HG03039 (cell line): ENCODE measurements around the gene EPSTI1.

Experiments used
- ATAC-seq: cut with Tn5 transposase; IDR thresholded peaks from one replicate; pipeline ENCODE4 v1.9.1; 2021; ENCODE audit warnings: mild to moderate bottlenecking, moderate library complexity; ENCODE audit not compliant: unreplicated experiment

The EPSTI1 gene

GRCh38 chr13:42976066-42976465, 16.0 kb downstream of the EPSTI1 start:
- no peak for ATAC-seq

- no peak for ATAC-seq
These were observed 18.5 kb downstream of the EPSTI1 start for GRCh38 chr13:42973581-42973980.

- ATAC-seq: no peak
These were observed 20.2 kb downstream of the EPSTI1 start for GRCh38 chr13:42971691-42972347.

GRCh38 chr13:42970824-42971690, 21.0 kb downstream of the EPSTI1 start:
- ATAC-seq: no peak

GRCh38 chr13:42969565-42970172, 22.4 kb downstream of the EPSTI1 start:
- ATAC-seq: no peak

- ATAC-seq: no peak
These were observed 23.1 kb downstream of the EPSTI1 start for GRCh38 chr13:42968906-42969305.

GRCh38 chr13:42967660-42968059, 24.4 kb downstream of the EPSTI1 start:
- ATAC-seq: no peak

GRCh38 chr13:42965281-42965680, 26.8 kb downstream of the EPSTI1 start:
- ATAC-seq: no peak

- ATAC-seq: no peak
These were observed 27.3 kb downstream of the EPSTI1 start for GRCh38 chr13:42964761-42965161.

GRCh38 chr13:42959615-42960014, 32.4 kb downstream of the EPSTI1 start:
- no peak for ATAC-seq

GRCh38 chr13:42957881-42958280, 34.2 kb downstream of the EPSTI1 start:
- no peak for ATAC-seq

- ATAC-seq: no peak
These were observed 41.9 kb downstream of the EPSTI1 start for GRCh38 chr13:42950181-42950580.

GRCh38 chr13:42947925-42948324, 44.1 kb downstream of the EPSTI1 start:
- no peak for ATAC-seq

GRCh38 chr13:42946927-42947326, 45.1 kb downstream of the EPSTI1 start:
- ATAC-seq: no peak

GRCh38 chr13:42929886-42930535, 62.0 kb downstream of the EPSTI1 start:
- no peak for ATAC-seq

GRCh38 chr13:42926555-42926954, 65.5 kb downstream of the EPSTI1 start:
- ATAC-seq: no peak

GRCh38 chr13:42926043-42926442, 66.0 kb downstream of the EPSTI1 start:
- ATAC-seq: no peak

- no peak for ATAC-seq
These were observed 66.4 kb downstream of the EPSTI1 start for GRCh38 chr13:42925626-42926025.

GRCh38 chr13:42924344-42924743, 67.7 kb downstream of the EPSTI1 start:
- ATAC-seq: no peak

- no peak for ATAC-seq
These were observed 84.3 kb downstream of the EPSTI1 start for GRCh38 chr13:42907745-42908144.

- no peak for ATAC-seq
These were observed 85.8 kb downstream of the EPSTI1 start for GRCh38 chr13:42906257-42906656.
